MCF 10A (cell line): ENCODE results near the gene FAT1. TPM values are rescaled to one million over a fixed set of nuclear protein-coding genes. Genes with fewer than 3 reads are reported as not detected.

Experiments used
- BruUV-seq: library from RNA; stranded (reverse); fragments of 400-500 nt; replicated peaks from 2 replicates; lab custom pipeline; 2021; lab: Mats Ljungman, UMichigan
- CTCF ChIA-PET: fragments of 300-600 bp; sonication (Branson Sonifier 250); formaldehyde crosslinking; extraction: SDS; loops from one replicate; lab custom pipeline; 2021; ENCODE audit warnings: antibody characterized with exemption, inconsistent platforms; lab: Yijun Ruan, JAX
- POLR2A ChIA-PET: fragments of 300-600, 350-650 bp; sonication (Branson Sonifier 250); formaldehyde crosslinking; extraction: SDS; loops from one replicate; lab custom pipeline; 2020; ENCODE audit warnings: antibody characterized with exemption, inconsistent platforms; lab: Yijun Ruan, JAX
- DNase-seq: peaks from one replicate; pipeline ENCODE4 v3.0.0-alpha.2; 2018; ENCODE audit not compliant: unreplicated experiment
- H3K27ac Mint-ChIP-seq: one replicate; pipeline ENCODE4 v1.8.0; 2022; ENCODE audit warnings: mild to moderate bottlenecking, low read depth, mixed read lengths; ENCODE audit not compliant: unreplicated experiment
- H3K27me3 Mint-ChIP-seq: one replicate; pipeline ENCODE4 v1.8.0; 2022; ENCODE audit warnings: mixed read lengths; ENCODE audit not compliant: insufficient read depth, unreplicated experiment
- H3K36me3 Mint-ChIP-seq: one replicate; pipeline ENCODE4 v1.8.0; 2022; ENCODE audit warnings: mild to moderate bottlenecking, moderate library complexity, mixed read lengths; ENCODE audit not compliant: insufficient read depth, unreplicated experiment
- H3K4me1 Mint-ChIP-seq: one replicate; pipeline ENCODE4 v1.8.0; 2022; ENCODE audit warnings: mixed read lengths; ENCODE audit not compliant: insufficient read depth, unreplicated experiment
- H3K4me3 Mint-ChIP-seq: one replicate; pipeline ENCODE4 v1.8.0; 2022; ENCODE audit warnings: mild to moderate bottlenecking, moderate library complexity, mixed read lengths; ENCODE audit not compliant: unreplicated experiment
- H3K9me3 Mint-ChIP-seq: one replicate; pipeline ENCODE4 v1.8.0; 2022; ENCODE audit warnings: mixed read lengths; ENCODE audit not compliant: unreplicated experiment
- intact Hi-C: fragments of 100-400 bp; cut with micrococcal nuclease; formaldehyde crosslinking; loops from 2 replicates; pipeline ENCODE4 v1.14.1; 2022
- total RNA-seq: library from RNA; stranded (reverse); gene quantifications from 2 replicates; pipeline ENCODE4 v1.2.3, GENCODE V29; 2022
- TF ChIP-seq, protein P1 (sequence below): fragments of 200-600 bp; IDR thresholded peaks from one replicate; pipeline ENCODE4 v1.8.0; 2022; ENCODE audit warnings: antibody characterized with exemption, mild to moderate bottlenecking; ENCODE audit not compliant: unreplicated experiment

The FAT1 gene
- total RNA-seq, 1 experiment from 2014 or later = 165 TPM

DNA sequence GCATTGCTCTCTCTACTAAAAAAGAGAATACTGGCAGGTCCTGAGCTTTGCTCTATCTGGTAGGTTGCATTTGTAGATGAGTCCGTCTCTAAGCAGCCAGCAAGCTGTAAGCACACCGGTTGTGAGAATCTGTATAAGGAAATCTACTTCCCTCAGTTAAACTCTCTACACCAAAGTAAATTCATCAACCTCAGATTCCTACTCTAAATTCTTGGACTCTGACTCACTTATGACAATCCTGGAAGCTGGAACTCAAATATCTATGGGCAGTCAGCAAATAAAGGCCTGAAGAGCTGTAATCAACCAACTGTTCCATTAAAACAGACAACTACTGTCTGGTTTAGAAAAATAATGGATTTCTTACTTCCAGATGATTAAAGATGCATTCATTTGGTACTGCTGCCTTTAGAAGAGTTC, 37.9 kb downstream of the FAT1 start:
- peak; percentile 69 for DNase-seq
- TF ChIP-seq, protein P1, sequence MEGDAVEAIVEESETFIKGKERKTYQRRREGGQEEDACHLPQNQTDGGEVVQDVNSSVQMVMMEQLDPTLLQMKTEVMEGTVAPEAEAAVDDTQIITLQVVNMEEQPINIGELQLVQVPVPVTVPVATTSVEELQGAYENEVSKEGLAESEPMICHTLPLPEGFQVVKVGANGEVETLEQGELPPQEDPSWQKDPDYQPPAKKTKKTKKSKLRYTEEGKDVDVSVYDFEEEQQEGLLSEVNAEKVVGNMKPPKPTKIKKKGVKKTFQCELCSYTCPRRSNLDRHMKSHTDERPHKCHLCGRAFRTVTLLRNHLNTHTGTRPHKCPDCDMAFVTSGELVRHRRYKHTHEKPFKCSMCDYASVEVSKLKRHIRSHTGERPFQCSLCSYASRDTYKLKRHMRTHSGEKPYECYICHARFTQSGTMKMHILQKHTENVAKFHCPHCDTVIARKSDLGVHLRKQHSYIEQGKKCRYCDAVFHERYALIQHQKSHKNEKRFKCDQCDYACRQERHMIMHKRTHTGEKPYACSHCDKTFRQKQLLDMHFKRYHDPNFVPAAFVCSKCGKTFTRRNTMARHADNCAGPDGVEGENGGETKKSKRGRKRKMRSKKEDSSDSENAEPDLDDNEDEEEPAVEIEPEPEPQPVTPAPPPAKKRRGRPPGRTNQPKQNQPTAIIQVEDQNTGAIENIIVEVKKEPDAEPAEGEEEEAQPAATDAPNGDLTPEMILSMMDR = no peak
- no TSS peak for BruUV-seq
- Mint-ChIP-seq H3K4me3 (peak overlapping the region; percentile 26), H3K9me3 (no peaks in the 10 kb centered on the region), H3K36me3 (peaks cover 12% of the 10 kb centered on the region), H3K27ac (peak overlapping the region; percentile 88), H3K4me1 (peaks cover 37% of the 10 kb centered on the region), H3K27me3 (no peaks in the 10 kb centered on the region)
- ChIA-PET CTCF (interaction anchor here (0.7 kb wide), 1 partner anchor 878 kb away, joined by 3 read pairs; no protein-coding TSS in a partner anchor), POLR2A (interaction anchor here (1.0 to 1.8 kb wide), 9 partner anchors 8 to 38 kb away, joined by 3 to 11 read pairs (median 4); partner anchors contain the start of gene FAT1)
- intact Hi-C loops = no loop called here

DNA sequence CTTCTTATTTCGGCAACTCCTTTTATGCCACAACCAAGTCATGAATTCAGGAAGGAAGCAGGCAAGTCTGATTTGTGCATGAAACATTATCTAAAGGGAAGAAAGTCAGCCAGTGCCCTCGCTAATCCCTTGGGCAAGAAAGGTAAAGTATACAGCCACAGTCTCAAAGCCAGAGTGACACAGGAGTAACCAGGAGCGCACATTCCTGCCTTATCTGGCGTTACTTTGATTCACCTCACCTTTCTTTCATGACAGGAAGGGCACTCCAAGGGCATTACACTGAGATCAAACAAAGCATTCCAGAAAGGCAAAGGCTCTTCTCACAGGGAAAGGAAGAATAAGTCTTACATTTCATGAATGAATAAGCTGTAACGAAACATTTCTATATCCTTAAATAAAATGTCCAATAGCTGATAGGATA, 38.8 kb downstream of the FAT1 start:
- H3K4me3 Mint-ChIP-seq = no peak overlapping the region
- ChIA-PET POLR2A (interaction anchor here (1.1 to 1.4 kb wide), 3 partner anchors 13 to 18 kb away, joined by 4 to 11 read pairs (median 8); no protein-coding TSS in a partner anchor), CTCF (interaction anchor here (1.3 kb wide), 1 partner anchor 10 kb away, joined by 3 read pairs; no protein-coding TSS in a partner anchor)
- DNase-seq = no peak
- intact Hi-C loops = no loop called here
- H3K27me3 Mint-ChIP-seq = no peaks in the 10 kb centered on the region
- peak overlapping the region; percentile 88 for H3K27ac Mint-ChIP-seq
- H3K4me1 Mint-ChIP-seq = peaks cover 36% of the 10 kb centered on the region
- peaks cover 19% of the 10 kb centered on the region for H3K36me3 Mint-ChIP-seq
- no peaks in the 10 kb centered on the region for H3K9me3 Mint-ChIP-seq
- TF ChIP-seq, protein P1 = no peak
- no TSS peak for BruUV-seq

DNA sequence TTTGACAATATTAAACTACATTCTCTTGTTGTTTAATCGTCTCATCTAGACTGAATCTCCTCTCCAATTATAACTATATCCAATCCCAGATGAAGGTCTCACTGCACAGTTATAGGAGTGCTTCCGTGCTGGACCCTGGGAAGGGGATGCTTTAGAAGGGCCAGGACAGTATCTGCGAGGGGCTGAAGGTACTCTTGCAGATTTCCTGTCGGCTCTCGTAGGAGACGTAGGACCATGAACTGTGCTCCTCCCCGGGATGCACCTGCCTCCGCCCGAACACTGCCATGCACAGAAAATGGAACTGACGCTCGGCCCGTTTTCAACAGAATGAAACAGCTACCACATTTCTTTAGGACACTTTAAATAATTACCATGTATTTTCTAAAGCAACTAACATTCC, 39.4 kb downstream of the FAT1 start:
- no peak overlapping the region for H3K27ac Mint-ChIP-seq
- H3K4me1 Mint-ChIP-seq = peaks cover 31% of the 10 kb centered on the region
- TF ChIP-seq, protein P1 = no peak
- no peak overlapping the region for H3K4me3 Mint-ChIP-seq
- no TSS peak for BruUV-seq
- no peaks in the 10 kb centered on the region for H3K27me3 Mint-ChIP-seq
- intact Hi-C loops = no loop called here
- no peak for DNase-seq
- H3K9me3 Mint-ChIP-seq = no peaks in the 10 kb centered on the region
- CTCF ChIA-PET = interaction anchor here (1.3 to 1.9 kb wide), 2 partner anchors 10 to 15 kb away, joined by 3 to 4 read pairs; no protein-coding TSS in a partner anchor
- peaks cover 19% of the 10 kb centered on the region for H3K36me3 Mint-ChIP-seq
- POLR2A ChIA-PET = interaction anchor here (0.8 kb wide), 1 partner anchor 97 kb away, joined by 3 read pairs; no protein-coding TSS in a partner anchor

DNA sequence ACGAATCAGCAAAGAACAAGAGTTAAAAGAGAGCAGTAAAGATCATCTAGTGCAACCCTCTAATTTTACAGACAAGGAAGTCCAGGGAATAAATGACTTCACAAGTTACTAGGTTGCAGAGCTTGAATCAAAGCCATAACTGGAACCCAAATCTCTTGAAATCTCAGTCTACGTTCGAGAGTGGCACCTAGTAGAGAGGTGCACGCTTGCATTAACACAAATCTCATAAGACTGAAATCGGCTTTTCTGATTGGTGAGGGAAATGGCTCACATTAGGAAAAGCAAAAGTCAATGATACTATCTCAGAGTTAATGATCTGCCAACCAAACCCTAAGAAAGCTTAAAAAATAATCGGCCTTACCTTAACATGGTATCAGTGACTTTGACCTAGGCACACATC, 43.0 kb downstream of the FAT1 start:
- POLR2A ChIA-PET = no interaction called here
- CTCF ChIA-PET = interaction anchor here (0.8 kb wide), 1 partner anchor 11 kb away, joined by 3 read pairs; no protein-coding TSS in a partner anchor
- H3K4me1 Mint-ChIP-seq = peaks cover 31% of the 10 kb centered on the region
- H3K9me3 Mint-ChIP-seq = no peaks in the 10 kb centered on the region
- BruUV-seq = no TSS peak
- intact Hi-C loops = no loop called here
- DNase-seq = no peak
- no peaks in the 10 kb centered on the region for H3K27me3 Mint-ChIP-seq
- no peak overlapping the region for H3K4me3 Mint-ChIP-seq
- H3K36me3 Mint-ChIP-seq = peaks cover 23% of the 10 kb centered on the region
- TF ChIP-seq, protein P1 = no peak
- no peak overlapping the region for H3K27ac Mint-ChIP-seq
